Measurements from ENCODE around the gene UGCG.
A peak's percentile ranks its signal among the peaks of the same experiment; 100 is the strongest.
"Not testable (repeated sequence)": the region's sequence is repeated elsewhere in the genome, so short reads cannot be mapped to it uniquely, and the experiment has no call there.

Gene UGCG

GRCh38 chr9:111875691-111876090, 20.9 kb upstream of the UGCG start:
- not testable (repeated sequence) for H3K9me3 Mint-ChIP-seq, H3K4me1 Mint-ChIP-seq, H3K27ac Mint-ChIP-seq, H3K27me3 Mint-ChIP-seq, H3K4me3 Mint-ChIP-seq, H3K36me3 Mint-ChIP-seq

- no peaks in the 10 kb centered on the region for H3K4me1 Mint-ChIP-seq
- no peaks in the 10 kb centered on the region for H3K27me3 Mint-ChIP-seq
- no peaks in the 10 kb centered on the region for H3K9me3 Mint-ChIP-seq
- H3K4me3 Mint-ChIP-seq: no peak overlapping the region
- H3K27ac Mint-ChIP-seq: no peak overlapping the region
- peaks cover 6% of the 10 kb centered on the region for H3K36me3 Mint-ChIP-seq
These were observed 20.4 kb upstream of the UGCG start for GRCh38 chr9:111876179-111876578.

DNA sequence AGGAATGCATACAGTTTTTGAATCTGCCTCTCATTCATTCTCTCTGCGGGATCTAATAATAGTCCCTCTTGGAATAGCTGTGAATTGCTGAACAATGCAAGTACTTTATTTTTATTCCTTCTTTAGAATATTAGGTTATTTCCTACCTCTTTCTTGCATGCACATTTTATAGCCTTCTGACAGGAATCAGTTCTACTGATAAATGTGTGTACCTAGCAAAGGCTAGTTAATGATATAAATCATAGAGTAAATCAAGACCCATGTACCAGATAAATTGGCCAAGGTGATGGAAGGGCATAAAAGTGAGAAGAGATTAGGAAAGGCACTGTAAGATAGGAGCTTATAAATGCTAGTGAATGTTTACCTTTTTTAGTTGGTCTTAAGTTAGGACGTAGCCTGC, 19.2 kb upstream of the UGCG start:
- H3K27ac Mint-ChIP-seq: no peak overlapping the region
- no peaks in the 10 kb centered on the region for H3K9me3 Mint-ChIP-seq
- no peaks in the 10 kb centered on the region for H3K4me1 Mint-ChIP-seq
- no peaks in the 10 kb centered on the region for H3K27me3 Mint-ChIP-seq
- peaks cover 6% of the 10 kb centered on the region for H3K36me3 Mint-ChIP-seq
- H3K4me3 Mint-ChIP-seq: no peak overlapping the region

DNA sequence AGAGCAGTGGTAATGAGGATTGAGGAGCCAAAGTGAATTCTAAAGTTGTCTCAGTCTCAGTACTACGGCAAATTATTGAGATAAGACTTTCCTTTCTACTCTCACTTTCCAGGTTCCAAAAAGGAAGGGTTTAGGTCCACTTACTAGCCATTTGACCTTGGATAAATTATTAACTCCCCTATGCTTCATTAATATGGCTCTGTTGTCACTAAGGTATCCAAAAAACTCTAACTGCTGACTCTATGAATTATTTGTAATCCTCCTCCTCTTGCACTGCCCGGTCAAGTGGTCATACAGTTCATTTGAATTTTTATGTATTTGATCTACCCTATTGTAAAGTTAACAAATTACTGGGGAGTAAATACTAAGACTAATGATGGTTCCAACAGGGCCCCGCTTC, 17.7 kb upstream of the UGCG start:
- H3K27me3 Mint-ChIP-seq: no peaks in the 10 kb centered on the region
- H3K36me3 Mint-ChIP-seq: peaks cover 6% of the 10 kb centered on the region

DNA sequence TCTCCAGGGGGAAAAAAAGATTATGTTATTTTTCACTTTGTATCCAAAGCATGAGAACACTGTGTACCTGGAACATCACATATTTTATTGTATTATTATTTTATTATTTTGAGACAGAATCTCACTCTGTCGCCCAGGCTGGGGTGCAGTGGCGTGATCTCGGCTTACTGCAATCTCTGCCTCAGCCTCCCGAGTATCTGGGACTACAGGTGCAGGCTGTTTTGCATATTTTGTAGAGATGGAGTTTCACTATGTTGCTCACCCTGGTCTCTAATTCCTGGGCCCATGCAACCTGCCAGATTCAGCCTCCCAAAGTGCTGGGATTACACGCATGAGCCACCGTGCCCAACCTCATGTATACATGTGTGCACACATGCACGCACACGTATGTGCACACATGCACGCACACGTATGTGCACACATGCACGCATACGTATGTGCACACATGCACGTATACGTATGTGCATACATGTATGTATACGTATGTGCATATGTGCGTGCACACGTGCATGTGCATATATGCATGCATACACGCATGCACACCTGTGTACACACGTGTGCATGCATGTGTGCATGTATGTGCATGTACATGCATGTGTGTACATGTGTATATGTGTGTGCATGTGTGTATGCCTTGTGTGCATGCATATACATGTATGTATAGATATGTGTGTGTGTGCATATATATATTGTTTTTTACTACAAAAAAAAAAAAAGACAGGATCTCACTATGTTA, 9.5 kb upstream of the UGCG start:
- Mint-ChIP-seq H3K27ac (no peak overlapping the region), H3K4me3 (no peak overlapping the region), H3K27me3 (no peaks in the 10 kb centered on the region), H3K36me3 (no peaks in the 10 kb centered on the region), H3K9me3 (no peaks in the 10 kb centered on the region), H3K4me1 (peaks cover 9% of the 10 kb centered on the region)

More for the DNA sequence above, 17.7 kb upstream of the UGCG start:
- no peaks in the 10 kb centered on the region for H3K9me3 Mint-ChIP-seq
- H3K27ac Mint-ChIP-seq: no peak overlapping the region
- no peaks in the 10 kb centered on the region for H3K4me1 Mint-ChIP-seq
- no peak overlapping the region for H3K4me3 Mint-ChIP-seq

- no peaks in the 10 kb centered on the region for H3K9me3 Mint-ChIP-seq
- peaks cover 19% of the 10 kb centered on the region for H3K4me1 Mint-ChIP-seq
- no peak overlapping the region for H3K4me3 Mint-ChIP-seq
- H3K27ac Mint-ChIP-seq: no peak overlapping the region
- H3K36me3 Mint-ChIP-seq: no peaks in the 10 kb centered on the region
- H3K27me3 Mint-ChIP-seq: no peaks in the 10 kb centered on the region
These were observed 6.3 kb upstream of the UGCG start for GRCh38 chr9:111890334-111890733.

GRCh38 chr9:111890867-111891266, 5.7 kb upstream of the UGCG start:
- H3K27ac Mint-ChIP-seq, H3K9me3 Mint-ChIP-seq, H3K4me3 Mint-ChIP-seq, H3K36me3 Mint-ChIP-seq, H3K27me3 Mint-ChIP-seq: not testable (repeated sequence)
- peaks cover 23% of the 10 kb centered on the region for H3K4me1 Mint-ChIP-seq

DNA sequence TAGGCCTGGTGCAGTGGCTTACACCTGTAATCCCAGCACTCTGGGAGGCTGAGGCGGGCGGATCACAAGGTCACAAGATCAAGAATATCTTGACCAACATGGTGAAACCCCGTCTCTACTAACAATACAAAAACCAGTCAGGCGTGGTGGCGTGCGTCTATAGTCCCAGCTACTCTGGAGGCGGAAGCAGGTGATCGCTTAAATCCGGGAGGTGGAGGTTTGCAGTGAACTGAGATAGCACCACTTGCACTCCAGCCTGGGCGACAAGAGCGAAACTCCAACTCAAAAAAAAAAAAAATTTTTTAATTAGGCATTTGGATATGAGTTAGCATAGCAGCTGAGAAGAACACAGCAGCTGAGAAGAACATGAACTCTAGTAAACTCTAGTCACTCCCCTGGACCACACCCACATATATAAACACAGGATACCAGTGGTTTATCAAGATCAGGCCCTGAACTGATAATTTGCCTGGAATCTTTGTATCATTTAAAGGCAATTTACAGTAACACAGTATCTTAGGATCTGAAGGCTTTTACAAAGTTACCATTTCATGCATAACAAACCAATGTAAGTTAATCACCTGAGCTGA, 4.6 kb upstream of the UGCG start:
- no peaks in the 10 kb centered on the region for H3K27me3 Mint-ChIP-seq
- H3K4me3 Mint-ChIP-seq: no peak overlapping the region
- H3K36me3 Mint-ChIP-seq: no peaks in the 10 kb centered on the region
- H3K4me1 Mint-ChIP-seq: peaks cover 23% of the 10 kb centered on the region
- H3K9me3 Mint-ChIP-seq: no peaks in the 10 kb centered on the region
- no peak overlapping the region for H3K27ac Mint-ChIP-seq

GRCh38 chr9:111896942-111897600, 457 bp downstream of the UGCG start:
- H3K4me1 Mint-ChIP-seq: peaks cover 15% of the 10 kb centered on the region
- no peaks in the 10 kb centered on the region for H3K36me3 Mint-ChIP-seq
- peak overlapping the region; percentile 48 for H3K4me3 Mint-ChIP-seq
- H3K9me3 Mint-ChIP-seq: no peaks in the 10 kb centered on the region
- no peak overlapping the region for H3K27ac Mint-ChIP-seq
- no peaks in the 10 kb centered on the region for H3K27me3 Mint-ChIP-seq

DNA sequence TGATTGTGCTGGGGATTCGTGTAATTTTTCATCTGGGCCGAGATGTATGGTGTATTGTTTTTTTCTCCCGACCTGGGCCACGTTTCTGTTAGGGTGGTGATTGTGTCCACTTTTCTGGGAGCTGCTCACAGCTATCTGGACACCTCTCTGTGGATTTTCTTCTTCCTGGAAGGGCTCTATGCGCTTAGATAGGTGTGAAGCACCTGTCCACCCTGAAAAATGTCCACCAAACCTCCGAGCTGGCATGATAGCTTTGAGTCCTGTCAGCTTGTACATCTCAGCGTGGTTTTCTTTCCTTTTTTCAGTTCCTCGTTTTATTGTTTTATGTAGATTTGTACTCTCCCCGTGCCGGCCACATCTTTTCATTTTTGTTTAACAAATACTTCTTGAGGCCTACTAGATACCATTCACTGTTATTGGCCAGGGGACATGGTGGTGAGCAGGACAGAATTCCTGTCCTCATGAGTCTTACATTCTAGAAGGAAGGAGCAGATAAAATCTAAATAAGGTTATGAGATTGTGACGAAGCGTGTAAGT, 1.1 kb downstream of the UGCG start:
- no peaks in the 10 kb centered on the region for H3K36me3 Mint-ChIP-seq
- no peaks in the 10 kb centered on the region for H3K27me3 Mint-ChIP-seq
- no peak overlapping the region for H3K27ac Mint-ChIP-seq
- H3K4me3 Mint-ChIP-seq: no peak overlapping the region
- H3K4me1 Mint-ChIP-seq: peaks cover 9% of the 10 kb centered on the region
- H3K9me3 Mint-ChIP-seq: no peaks in the 10 kb centered on the region

- Mint-ChIP-seq H3K4me1 (peaks cover 7% of the 10 kb centered on the region), H3K27ac (no peak overlapping the region), H3K27me3 (no peaks in the 10 kb centered on the region), H3K4me3 (no peak overlapping the region), H3K9me3 (no peaks in the 10 kb centered on the region), H3K36me3 (no peaks in the 10 kb centered on the region)
These were observed 1.9 kb downstream of the UGCG start for GRCh38 chr9:111898331-111899096.

DNA sequence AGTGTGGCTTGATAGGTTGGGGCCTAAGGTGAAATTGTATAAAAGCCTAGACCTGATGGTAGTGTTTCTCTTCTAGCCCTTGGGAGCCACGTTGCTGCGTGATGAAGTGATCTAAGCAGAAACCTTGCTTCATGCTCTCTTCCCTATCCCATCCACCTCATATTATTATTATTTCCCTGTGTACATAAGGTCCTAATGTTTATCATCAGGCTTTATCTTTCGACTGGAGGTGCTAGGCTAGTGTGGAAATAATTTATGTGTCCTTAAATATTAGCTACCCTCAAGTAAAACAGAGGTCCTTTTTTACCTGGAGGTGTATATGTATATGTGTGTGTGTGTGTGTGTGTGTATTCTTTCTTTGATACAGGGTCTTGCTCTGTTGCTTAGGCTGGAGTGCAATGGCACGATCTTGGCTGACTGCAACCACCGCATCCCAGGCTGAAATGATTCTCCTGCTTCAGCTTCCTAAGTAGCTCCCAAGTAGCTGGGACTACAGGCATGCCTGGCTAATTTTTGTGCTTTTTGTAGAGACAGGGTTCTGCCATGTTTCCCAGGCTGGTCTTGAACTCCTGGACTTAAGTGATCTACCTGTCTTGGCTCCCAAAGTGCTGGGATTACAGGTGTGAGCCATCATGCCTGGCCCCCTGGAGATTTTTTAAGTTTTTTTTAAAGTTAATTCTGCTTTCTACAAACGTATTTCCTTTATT, 3.7 kb downstream of the UGCG start:
- H3K27ac Mint-ChIP-seq: no peak overlapping the region
- no peaks in the 10 kb centered on the region for H3K36me3 Mint-ChIP-seq
- H3K4me1 Mint-ChIP-seq: peaks cover 21% of the 10 kb centered on the region
- peak overlapping the region; percentile 9 for H3K4me3 Mint-ChIP-seq
- H3K9me3 Mint-ChIP-seq: no peaks in the 10 kb centered on the region
- no peaks in the 10 kb centered on the region for H3K27me3 Mint-ChIP-seq

GRCh38 chr9:111900858-111901612, 4.4 kb downstream of the UGCG start:
- Mint-ChIP-seq H3K4me3 (no peak overlapping the region), H3K36me3 (no peaks in the 10 kb centered on the region), H3K27ac (no peak overlapping the region)

GRCh38 chr9:111902391-111903139, 6.0 kb downstream of the UGCG start:
- Mint-ChIP-seq H3K4me3 (no peak overlapping the region), H3K27ac (no peak overlapping the region), H3K9me3 (no peaks in the 10 kb centered on the region), H3K36me3 (peaks cover 6% of the 10 kb centered on the region), H3K27me3 (no peaks in the 10 kb centered on the region), H3K4me1 (peaks cover 40% of the 10 kb centered on the region)

More at GRCh38 chr9:111900858-111901612, 4.4 kb downstream of the UGCG start:
- no peaks in the 10 kb centered on the region for H3K9me3 Mint-ChIP-seq
- H3K27me3 Mint-ChIP-seq: no peaks in the 10 kb centered on the region
- H3K4me1 Mint-ChIP-seq: peaks cover 25% of the 10 kb centered on the region
